Embryonic facial prominence (tissue), 1 donor: Measurements from ENCODE around the gene TOP2B.

Experiments used
- DNase-seq: peaks from one replicate; pipeline ENCODE4 v3.0.0-alpha.2; 2016; ENCODE audit errors: extremely low spot score

TOP2B gene

DNA sequence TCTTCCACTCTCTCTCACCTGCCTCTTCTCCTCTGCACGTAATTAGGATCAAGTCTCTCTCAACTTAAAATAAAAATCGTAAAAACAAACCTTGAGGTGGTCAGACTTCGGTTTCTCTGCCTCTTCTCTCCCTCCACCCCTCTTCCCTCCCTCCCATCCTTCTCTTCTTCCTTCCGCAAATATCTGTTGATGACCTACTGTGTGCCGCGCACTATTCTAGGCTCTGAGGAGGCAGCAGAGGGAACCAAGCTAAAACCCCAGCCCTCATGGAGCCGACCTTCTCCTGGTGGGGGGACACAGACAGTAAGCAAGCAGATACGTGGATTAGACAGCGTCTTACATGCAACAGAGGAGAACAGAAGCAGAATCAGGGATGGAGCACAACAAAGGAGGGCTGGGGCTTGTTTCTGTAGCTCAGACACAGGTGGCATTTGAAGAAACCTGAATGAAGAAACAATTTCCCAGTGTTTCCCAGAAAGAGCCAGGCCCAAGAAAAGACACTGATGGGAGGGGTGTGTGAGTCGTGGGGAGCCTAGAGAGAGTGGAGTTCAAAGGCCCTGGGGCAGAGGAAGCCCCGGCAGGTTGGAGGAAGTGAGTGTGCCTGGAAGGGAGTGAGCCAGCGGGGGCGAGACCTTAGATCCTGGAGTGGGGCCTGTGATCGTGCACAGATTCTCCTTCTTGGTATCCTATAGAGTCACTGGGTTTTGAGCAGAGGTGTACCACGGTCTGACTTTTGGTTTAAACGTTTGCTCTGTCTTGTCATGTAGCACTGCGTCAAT is 80.5 kb downstream of the TOP2B start:
- no peak for DNase-seq

DNA sequence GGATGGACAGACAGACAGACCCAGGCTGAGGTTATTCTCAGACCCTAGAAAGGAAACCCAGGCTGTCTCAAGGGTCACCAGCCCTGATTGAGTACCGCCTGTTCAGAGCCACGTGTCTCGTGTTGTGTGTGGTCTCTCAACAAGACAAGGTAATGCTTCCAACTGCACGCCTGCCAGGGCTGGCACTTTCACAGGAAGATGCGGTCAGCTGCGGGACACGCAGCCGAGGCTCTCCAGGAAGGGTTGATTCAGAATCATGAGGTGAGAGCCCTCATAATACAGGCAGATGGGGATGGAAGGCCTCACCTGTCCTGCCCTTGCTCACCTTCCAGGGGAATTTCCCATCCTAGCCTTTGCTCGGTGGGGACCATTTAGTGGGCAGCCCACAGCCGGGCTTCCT is 81.4 kb downstream of the TOP2B start:
- no peak for DNase-seq

DNA sequence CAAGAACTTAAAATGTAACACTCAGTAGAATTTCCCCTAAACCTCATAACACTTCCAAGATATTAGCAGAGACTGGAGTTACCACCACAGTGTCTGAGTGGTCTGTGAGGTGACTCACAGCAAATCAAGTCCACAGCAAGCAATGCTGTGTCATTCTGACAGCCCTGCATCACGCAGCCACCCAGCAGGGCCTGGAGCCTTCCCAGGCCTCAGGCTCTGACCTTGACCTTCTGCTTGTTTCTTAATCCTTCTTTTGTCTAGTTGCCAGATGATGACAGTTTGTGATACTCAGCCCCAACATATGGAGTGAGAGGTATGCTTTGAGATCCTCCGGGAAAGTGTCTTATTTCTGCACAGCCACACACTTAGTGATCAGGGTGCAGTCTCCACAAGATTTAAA is 82.5 kb downstream of the TOP2B start:
- no peak for DNase-seq

DNA sequence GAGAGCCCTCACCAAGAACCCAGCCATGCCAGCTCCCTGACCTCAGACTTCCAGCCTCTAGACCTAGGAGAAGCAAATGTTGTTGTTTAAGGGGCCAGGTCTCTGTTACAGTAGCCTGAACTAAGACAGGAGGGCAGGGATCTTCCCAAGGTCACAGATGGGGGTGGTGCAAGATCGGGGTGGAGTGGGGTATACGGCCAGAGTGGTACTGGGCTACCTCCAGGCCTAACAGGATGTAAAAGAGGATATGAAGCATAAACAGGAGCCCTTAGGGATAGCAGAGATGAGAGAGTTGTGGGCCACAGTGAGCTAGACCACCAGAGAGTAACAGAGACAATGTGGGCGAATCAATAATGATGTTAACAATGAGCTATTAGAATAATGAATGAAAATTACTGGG is 82.9 kb downstream of the TOP2B start:
- no peak for DNase-seq

DNA sequence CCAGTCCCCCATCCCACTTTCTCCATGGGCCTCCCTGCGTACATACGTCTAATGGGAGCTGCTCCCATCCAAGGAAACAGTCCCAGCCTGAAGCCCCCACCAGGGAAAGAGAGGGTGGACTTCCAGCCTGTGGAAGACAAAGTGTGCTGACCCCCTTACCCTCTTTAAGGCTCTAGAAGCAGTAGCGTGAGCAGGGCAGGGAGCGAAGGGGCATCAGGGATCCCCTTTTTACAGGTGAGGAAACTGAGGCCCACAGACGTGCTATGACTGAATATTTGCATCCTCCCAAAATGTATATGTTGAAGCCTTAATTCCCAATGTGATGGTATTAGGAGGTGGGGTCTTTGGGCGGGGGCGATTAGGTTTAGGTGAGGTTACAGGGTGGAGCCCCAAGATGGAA is 83.4 kb downstream of the TOP2B start:
- no peak for DNase-seq

DNA sequence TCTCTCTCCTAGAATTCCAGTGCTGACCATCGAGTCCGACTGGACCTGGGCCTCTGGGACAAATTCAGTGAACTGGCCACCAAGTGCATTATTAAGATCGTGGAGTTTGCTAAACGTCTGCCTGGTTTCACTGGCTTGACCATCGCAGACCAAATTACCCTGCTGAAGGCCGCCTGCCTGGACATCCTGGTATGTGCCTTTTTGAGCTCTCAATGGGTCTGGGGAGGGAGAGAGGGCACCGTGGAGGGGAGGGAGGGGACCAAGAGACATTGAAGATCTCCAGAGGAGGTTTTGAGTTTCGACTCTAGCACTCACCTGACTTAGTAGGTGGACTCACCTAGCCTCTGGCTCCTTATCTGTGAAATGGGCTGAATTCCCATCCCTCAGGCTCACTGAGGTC is 84.2 kb downstream of the TOP2B start:
- no peak for DNase-seq

DNA sequence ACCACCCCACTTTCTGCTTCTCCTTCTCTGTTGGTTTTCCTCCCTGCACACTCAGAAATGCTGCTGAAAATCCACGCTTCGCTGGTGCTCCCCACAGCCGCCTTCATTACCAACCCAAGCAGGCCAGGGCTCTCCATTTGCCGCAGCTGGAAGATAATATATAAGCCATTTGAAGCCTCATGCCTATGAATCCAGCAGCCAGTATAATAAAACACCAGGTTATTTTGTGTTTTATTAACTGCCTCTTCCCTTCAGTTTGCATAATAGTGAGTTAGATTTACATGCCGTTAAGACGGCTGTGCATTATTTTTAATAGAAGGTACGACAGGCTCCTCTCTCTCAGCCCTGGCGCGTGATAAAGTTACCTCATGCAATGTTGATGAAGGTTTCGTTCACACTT is 86.6 kb downstream of the TOP2B start:
- no peak for DNase-seq

DNA sequence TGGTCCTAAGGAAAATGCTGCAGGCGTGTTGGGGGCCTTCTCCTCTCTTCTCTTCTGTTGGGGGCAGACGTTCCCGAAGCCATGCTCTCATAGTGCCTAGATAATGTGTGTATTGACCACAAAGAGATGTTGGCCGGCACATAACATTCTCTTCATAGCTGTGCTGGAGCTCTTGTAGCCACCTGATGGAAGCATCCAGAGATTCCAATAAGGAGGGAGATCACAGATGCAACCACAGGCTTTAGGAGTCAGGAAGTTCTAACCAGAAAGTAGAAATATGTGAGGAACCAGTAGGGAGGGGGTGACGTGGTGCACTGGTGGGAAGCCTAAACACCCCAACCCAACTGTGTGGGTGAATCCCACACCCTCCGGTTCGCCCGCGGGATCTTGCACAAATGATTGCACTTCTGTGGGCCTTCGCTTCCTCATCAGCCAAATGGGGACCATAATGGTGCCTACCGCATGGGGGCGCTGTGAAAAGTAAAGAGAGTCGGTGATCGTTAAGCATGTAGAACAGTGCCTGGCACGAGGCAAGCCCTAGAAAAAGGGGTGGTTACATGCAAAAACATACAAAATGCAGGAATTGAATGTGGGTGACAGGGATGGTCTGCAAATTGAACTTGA is 87.8 kb downstream of the TOP2B start:
- no peak for DNase-seq

DNA sequence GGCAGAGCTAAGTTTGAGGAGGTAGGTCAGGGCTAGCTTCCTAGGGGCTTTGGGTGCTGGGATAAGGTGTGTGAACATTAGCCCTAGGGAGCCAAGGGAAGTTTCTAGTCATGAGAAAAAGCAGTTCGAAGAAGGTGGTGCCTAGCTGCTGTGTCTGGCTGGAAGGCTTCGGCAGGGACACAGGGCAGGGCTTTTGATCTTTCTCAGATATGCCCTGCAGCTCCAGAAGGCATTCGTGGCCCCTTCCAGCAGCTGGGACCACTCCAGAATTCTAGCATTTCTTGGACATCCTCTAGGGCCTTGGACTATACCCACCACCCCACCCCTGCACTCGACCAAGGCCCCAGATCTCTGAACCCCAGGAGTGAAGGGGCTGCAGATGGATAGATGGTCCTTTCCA is 88.6 kb downstream of the TOP2B start:
- no peak for DNase-seq

DNA sequence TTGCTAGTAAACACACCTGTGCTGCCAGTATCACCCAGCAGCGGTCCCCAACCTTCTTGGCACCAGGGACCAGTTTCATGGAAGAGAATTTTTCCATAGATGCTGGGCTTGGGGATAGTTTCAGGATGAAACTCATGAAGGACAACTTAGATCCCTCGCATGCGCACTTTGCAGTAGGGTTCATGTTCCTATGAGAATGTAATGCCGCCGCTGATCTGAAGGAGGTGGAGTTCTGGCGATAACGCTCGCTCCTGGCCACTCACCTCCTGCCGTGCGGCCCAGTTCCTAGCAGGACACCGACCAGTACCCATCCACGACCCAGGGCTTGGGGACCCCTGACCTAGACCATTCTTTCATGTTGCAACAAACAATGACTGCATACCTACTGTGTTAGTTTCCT is 89.7 kb downstream of the TOP2B start:
- no peak for DNase-seq

DNA sequence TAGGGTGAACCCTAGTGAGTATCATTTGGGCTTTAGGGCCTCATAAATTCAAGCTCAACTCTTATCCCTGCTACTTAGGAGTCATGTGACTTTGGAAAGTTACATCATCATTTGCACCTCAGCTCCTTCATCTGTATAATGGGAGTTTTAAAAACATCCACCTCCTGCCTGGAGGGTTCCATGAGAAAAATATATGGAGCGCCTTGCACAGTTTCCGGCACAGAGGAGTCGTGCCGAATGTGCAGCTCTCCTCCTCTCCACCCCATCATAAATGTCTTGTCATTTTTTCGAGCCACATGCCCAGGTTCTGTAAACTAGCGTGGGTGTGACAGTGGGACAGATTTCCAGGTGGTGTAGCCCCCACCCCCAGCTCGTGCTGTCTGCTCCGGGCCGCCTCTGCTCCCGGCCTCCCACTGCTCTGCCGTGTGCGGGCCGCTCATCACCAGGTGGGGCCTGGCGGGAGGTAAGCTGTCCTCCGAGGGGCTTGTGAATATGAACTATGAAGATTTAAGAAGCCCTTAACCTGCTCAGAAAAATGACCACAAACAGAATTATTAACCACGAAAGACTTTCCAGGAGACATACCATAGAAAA is 90.4 kb downstream of the TOP2B start:
- no peak for DNase-seq

DNA sequence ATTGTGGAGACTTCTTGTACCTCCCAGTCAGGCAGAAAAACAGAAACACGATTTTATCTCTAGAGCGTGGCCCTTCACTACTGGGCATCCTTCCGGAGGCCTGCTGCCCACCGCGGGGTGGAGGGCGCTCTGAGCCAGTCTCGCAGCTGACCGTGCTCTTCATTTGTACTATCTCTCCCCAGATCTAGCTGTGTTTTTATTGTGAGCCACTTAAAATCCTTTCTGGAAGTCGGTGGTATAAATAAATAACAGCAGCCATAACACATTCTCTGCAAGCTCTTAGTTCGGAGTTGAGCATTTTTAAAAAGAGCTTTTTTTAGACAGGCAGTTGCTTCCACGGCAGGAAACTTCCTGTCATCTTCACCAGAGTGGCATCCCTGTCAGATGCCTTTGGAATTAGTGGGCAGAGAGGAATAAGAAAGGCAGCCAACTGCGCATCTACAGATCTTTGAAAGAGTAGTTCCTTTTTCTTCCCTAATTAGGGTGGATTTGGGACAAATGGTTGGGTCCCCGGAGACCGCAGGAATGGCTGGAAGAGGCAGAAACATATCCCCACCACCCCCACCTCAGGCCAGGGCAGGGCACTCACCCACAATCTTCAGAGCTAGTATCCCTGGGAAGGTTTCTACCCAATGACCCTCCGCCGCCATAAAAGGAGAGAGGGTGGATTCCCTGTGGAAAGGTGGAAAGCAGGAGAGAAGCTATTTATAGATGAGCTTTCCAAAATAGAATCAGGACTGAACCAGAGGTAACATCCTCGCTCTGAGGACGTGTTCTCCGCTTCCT is 91.1 kb downstream of the TOP2B start:
- DNase-seq, result no peak

DNA sequence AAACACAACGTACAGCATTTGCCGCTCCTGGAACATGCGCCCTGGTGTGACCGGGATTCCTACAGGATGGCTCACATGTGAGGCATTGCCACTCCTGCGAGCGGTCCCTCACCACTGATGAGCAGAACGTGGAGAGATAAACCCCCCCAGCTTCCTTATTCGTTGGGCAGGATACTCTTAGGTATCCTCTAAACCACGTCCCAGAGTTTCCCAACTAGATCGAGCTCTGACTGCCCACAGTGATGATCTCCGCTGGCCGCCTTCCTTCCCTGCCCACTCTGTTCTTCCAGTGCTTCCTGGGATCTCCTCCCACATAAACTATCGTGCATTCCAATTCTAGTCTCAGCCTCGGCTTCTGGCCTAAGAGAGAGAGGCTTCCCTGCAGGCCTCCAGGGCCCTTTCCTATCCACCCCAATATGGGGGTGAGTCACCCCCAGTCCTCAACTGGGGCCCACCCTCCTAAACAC is 91.8 kb downstream of the TOP2B start:
- no peak for DNase-seq

DNA sequence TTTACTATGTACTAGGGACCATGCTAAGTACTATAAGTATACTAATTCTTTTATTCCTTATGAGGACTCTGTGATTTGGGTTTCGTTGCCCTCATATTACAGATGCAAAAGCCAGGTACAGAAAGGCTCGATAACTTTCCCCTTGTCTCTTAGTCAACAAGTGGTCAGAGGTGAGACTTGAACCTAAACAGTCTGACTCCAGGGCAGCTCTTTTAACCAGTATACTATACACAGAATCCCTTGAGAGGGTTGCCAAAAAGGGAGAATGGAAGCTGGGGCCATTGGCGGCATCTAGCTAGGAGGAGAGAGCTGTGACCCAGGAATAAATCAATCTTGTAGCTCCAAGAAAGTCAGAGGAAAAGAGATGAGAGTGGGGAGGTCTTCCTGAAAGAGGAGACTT is 92.4 kb downstream of the TOP2B start:
- no peak for DNase-seq

DNA sequence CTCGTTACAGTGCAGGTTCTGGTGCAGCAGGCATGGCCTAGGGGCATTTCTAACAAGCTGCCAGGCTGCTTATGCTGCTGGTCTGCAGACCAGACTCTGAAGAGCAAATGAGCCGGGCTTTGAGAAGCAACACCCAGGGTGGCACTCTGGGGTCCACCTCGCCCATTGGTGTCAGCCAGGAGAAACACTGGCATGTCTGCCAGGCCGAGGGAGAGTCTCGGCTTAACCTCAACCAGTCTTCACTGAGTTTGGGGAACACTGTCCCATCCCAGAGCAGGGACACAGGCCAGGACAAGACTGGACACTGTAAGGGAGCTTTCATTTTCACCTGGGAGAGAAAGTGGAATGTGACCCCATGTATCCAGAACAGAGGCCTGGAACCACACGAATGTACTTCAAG is 93.4 kb downstream of the TOP2B start:
- DNase-seq, result no peak

DNA sequence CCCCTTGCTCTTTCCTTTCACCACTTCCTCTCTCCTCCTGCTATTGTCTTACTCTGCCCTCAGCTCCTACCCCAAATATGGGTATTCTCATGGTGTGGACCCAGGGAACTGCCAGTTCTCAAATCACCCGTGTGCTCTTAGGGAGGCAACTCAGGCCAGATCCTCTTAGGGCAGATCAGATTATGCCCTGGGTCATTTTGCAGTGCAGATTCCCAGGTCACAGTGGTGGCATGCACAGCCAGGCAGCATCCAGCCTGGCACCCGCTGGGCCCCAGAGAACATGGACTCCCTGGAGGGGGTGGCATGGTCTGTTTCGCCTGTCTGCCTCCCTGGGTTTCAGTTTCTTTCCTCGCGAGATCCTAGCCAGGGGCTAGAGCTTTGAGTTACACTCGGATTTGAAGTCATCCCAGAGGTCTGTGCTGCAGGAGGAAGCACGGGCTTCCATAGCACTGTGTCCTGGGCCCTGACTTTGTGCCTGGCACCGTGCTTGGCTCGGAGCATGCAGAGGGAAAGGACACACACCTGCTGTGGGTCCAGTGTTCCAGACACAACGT is 96.1 kb downstream of the TOP2B start:
- DNase-seq, result no peak

DNA sequence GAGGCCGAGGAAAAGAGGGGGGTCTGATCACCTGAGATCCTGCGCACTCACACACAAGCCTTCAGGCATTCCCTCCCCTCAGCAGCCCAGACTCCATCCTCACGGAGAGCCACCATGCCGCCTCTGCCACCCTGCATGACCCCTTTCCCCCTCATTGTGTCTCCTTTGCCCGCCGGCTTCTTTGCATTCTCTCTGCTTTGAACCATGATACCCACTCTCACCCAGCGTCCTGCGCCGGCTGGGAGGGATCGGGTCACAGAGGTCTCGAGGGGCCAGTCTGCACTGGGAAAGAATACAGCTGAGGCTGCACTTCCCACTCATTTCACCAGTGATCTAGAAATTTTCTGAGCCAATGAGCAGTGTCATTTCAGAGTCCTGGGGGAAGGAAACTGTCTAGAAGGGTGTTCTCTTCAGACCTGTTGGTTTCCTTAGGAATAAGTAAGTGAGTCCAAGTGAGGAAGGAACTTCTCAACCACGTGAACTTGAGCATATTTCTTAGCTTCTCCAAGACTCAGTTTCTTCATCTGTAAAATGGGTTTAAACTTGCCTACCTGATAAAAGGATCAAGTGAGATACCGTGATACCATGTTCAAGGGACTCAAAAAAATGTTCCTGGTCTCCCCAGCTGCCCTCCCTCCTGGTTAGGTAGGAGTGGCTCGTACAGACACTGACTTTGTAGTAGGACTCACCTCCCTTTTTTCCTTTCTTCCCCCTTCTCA is 96.7 kb downstream of the TOP2B start:
- DNase-seq, result no peak

DNA sequence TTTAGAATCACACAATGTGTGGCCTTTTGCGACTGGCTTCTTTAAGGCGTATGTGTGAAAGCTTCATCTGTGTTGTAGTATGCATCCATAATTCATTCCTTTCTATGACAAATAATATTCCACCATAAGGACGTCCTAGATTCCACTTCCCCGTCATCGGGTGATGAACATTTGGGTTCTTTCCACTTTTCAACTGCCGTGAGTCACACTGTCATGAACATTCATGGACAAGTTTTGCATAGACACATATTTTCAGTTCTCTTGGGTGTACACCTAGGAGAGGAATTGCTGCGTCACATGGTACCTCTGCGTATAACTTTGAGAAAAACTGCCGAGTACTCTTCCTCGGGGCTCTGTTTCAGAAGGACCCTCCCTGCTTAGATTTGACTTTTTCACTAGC is 97.3 kb downstream of the TOP2B start:
- DNase-seq, result no peak

DNA sequence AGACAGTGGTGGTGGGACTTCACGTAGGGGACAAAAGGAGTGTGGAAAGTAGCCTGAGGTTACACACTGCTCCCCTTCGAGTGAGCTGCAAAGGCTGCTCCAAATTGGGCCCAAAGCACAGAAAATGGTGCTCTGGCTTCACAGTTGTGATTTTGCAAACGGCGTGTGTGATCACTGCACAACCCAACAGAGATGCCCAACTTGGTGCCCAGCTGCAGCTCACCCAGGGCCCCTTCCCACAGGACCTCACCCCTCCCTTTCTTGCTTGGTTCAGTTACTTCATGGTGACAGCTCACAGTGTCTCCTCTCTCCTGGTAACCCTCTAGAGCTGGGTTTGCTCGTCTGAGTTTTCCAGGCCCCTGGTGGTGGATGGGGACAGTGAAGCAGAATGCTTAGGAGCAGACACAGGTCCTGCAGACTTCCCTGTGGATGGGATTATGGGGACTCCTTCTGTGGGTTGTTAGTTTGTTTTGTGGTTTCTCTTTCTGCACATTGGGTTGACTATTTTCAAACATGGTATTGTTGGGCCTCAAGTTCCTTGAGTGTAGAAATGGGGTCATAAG is 98.3 kb downstream of the TOP2B start:
- DNase-seq, result no peak

DNA sequence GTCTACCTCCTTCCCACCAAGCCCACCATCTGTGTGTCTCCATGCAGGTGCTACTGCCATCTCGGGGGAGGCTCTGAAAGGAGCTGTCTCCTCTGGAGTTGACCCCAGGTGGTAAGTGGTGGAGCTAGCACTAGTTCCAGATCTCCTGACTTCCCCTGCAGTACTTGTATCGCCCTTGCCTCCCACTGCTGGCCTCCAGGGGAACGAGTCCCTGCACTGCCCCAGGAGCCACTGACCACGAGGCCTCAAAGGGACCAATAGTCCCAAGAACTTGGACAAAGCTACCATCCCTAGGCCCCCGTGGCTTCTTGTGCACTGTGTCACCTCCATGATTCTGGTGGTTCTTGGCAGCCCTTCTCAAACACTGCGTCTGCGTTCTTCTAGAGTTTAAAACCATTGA is 98.9 kb downstream of the TOP2B start:
- no peak for DNase-seq

DNA sequence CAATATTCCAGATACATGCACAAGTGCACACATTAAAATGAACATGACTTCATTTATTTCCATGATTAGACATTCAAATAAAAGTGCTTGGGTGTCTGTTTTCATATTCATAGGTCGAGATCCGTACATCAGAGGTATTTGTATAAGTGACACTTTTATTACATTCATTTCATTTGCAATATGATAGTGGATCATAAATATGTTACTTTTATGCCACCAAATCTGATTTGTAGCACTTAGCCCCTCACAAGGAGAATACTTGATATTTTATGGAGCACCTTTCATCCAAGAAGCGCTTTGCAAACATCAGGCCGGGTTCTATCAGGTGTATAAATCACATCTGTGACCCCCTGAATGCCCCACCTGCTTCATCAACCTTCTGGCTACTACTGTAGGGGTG is 100.6 kb downstream of the TOP2B start:
- no peak for DNase-seq
